B cell (primary cell): ENCODE results near the gene NAPSA. TPM values are rescaled to one million over a fixed set of nuclear protein-coding genes. Genes with fewer than 3 reads are reported as not detected.

Experiments used
- ATAC-seq: fragments of 200-7000 bp; cut with Tn5 transposase; one replicate; pipeline ENCODE4 v1.10.0; 2021; ENCODE audit warnings: low read depth, mild to moderate bottlenecking, moderate number of reproducible peaks, moderate library complexity
- CTCF ChIA-PET: fragments of 350-600 bp; sonication (Branson Sonifier 250); formaldehyde crosslinking; loops from one replicate; lab custom pipeline; 2021; ENCODE audit warnings: antibody characterized with exemption, inconsistent platforms; lab: Charles Lee
- POLR2A ChIA-PET: fragments of 350-600 bp; sonication (Branson Sonifier 250); formaldehyde crosslinking; loops from one replicate; lab custom pipeline; 2021; ENCODE audit warnings: antibody characterized with exemption; lab: Charles Lee
- DNase-seq: peaks from one replicate; pipeline ENCODE4 v3.0.0; 2013
- H2AFZ ChIP-seq: 2 replicates; pipeline ENCODE4 v1.6.1; 2012; ENCODE audit warnings: mild to moderate bottlenecking, low read depth, low read length; ENCODE audit not compliant: insufficient read depth, poor library complexity, severe bottlenecking
- H3K27ac ChIP-seq, 2 donors: 1 replicate in 1 of 2; 2 replicates in 1 of 2; pipeline ENCODE4 v1.5.1; 2012 to 2013; ENCODE audit warnings: low read length in 2 of 2, mild to moderate bottlenecking in 2 of 2, moderate library complexity in 1 of 2
- H3K27me3 ChIP-seq, 4 experiments: fragments of 200-600 bp in 1 of 4; sonication (generic) in 1 of 4; replicated peaks in 1 of 4; 1 replicate in 2 of 4; 2 replicates in 2 of 4; pipeline versions ENCODE4 v1.6.1 to v1.7.0; 2013 to 2016; ENCODE audit warnings: low read length in 3 of 4, mild to moderate bottlenecking in 2 of 4, mixed read lengths in 1 of 4, moderate library complexity in 1 of 4; ENCODE audit not compliant: insufficient read depth in 4 of 4, control insufficient read depth in 3 of 4; ENCODE audit errors: control extremely low read depth in 1 of 4
- H3K36me3 ChIP-seq, 2 experiments: replicated peaks in 1 of 2; 1 replicate in 1 of 2; 2 replicates in 1 of 2; pipeline versions ENCODE4 v1.6.1 to v1.7.1; 2013; ENCODE audit warnings: low read length in 1 of 2; ENCODE audit not compliant: insufficient read depth in 2 of 2, control insufficient read depth in 1 of 2; ENCODE audit errors: control extremely low read depth in 1 of 2, extremely low read depth in 1 of 2
- H3K4me1 ChIP-seq, 2 donors: fragments of 200-600 bp in 1 of 2; sonication (generic) in 1 of 2; 1 replicate in 1 of 2; 2 replicates in 1 of 2; pipeline versions ENCODE4 v1.5.1 to v1.6.1; 2013 to 2017; ENCODE audit warnings: low read length in 2 of 2; ENCODE audit not compliant: control insufficient read depth in 2 of 2, insufficient read depth in 2 of 2
- H3K4me2 ChIP-seq: replicated peaks from 2 replicates; pipeline ENCODE3; 2012; ENCODE audit warnings: mild to moderate bottlenecking, low read depth, low read length; ENCODE audit not compliant: poor library complexity, severe bottlenecking
- H3K4me3 ChIP-seq, 5 experiments: fragments of 200-600 bp in 1 of 5; sonication (generic) in 1 of 5; 1 replicate in 3 of 5; 2 replicates in 2 of 5; pipeline versions ENCODE4 v1.5.1 to v1.7.0; 2011 to 2016; ENCODE audit warnings: low read length in 4 of 5, mild to moderate bottlenecking in 4 of 5, low read depth in 2 of 5, control low read depth in 1 of 5, moderate library complexity in 1 of 5; ENCODE audit not compliant: insufficient read depth in 1 of 5; ENCODE audit errors: control extremely low read depth in 1 of 5, extremely low read depth in 1 of 5
- H3K79me2 ChIP-seq: fragments of 200-600 bp; sonication (generic); one replicate; pipeline ENCODE4 v1.6.0; 2016; ENCODE audit warnings: low read length; ENCODE audit not compliant: control insufficient read depth, insufficient read depth
- H3K9ac ChIP-seq: fragments of 200-600 bp; sonication (generic); 2 replicates; pipeline ENCODE4 v1.6.1; 2017; ENCODE audit warnings: mild to moderate bottlenecking, low read length, moderate library complexity
- H3K9me3 ChIP-seq, 3 donors: one replicate each; pipeline versions ENCODE4 v1.6.1 to v1.7.1; 2013; ENCODE audit warnings: low read length in 2 of 3; ENCODE audit not compliant: control insufficient read depth in 2 of 3, insufficient read depth in 1 of 3; ENCODE audit errors: control extremely low read depth in 1 of 3
- H4K20me1 ChIP-seq: 2 replicates; pipeline ENCODE4 v1.6.0; 2012; ENCODE audit warnings: mild to moderate bottlenecking, low read length; ENCODE audit not compliant: insufficient read depth, control insufficient read depth, poor library complexity, severe bottlenecking
- H3K27ac Mint-ChIP-seq: one replicate; pipeline ENCODE4 v1.8.0; 2021; ENCODE audit warnings: mixed read lengths
- H3K27me3 Mint-ChIP-seq: one replicate; pipeline ENCODE4 v1.8.0; 2021; ENCODE audit warnings: mixed read lengths
- H3K4me1 Mint-ChIP-seq: one replicate; pipeline ENCODE4 v1.8.0; 2021; ENCODE audit warnings: mixed read lengths
- H3K4me3 Mint-ChIP-seq: one replicate; pipeline ENCODE4 v1.8.0; 2021; ENCODE audit warnings: mixed read lengths
- H3K9me3 Mint-ChIP-seq: one replicate; pipeline ENCODE4 v1.8.0; 2022; ENCODE audit warnings: mixed read lengths; ENCODE audit not compliant: insufficient read depth
- EZH2 ChIP-seq: IDR thresholded peaks from 2 replicates; pipeline ENCODE4 v1.6.1; 2012; ENCODE audit warnings: borderline replicate concordance, low read depth, mild to moderate bottlenecking, moderate library complexity, low read length; ENCODE audit not compliant: insufficient read depth, poor library complexity, severe bottlenecking
- WGBS: methylation state at CpG from one replicate; pipeline ENCODE4 v1.1.5; 2013; ENCODE audit warnings: missing lambda C conversion rate; ENCODE audit not compliant: insufficient coverage; 5-methylcytosine and 5-hydroxymethylcytosine counted together
- intact Hi-C: fragments of 100-400 bp; cut with micrococcal nuclease; formaldehyde crosslinking; loops from one replicate; pipeline ENCODE4 v1.10.0; 2022
- polyA plus RNA-seq: library from polyadenylated mRNA; depleted of rRNA; stranded (reverse); fragments of >200 nt; gene quantifications from 2 replicates; pipeline ENCODE4 v1.2.3, GENCODE V29; 2012
- total RNA-seq, 2 donors: library from RNA; stranded (reverse); fragments of 120-200 nt in 1 of 2; gene quantifications; 1 replicate in 1 of 2; 2 replicates in 1 of 2; pipeline versions ENCODE4 v1.2.3 to v1.2.4, GENCODE V29; 2013 to 2022
- TF ChIP-seq, protein P1 (sequence below): fragments of 200-600 bp; IDR thresholded peaks from one replicate; pipeline ENCODE4 v1.8.0; 2022; ENCODE audit warnings: antibody characterized with exemption, mild to moderate bottlenecking

The NAPSA gene
- total and polyA plus RNA-seq, 2 donors (not counting 1 experiment from before 2014, with no cell fraction given), result 4.0 to 4.7 TPM

DNA sequence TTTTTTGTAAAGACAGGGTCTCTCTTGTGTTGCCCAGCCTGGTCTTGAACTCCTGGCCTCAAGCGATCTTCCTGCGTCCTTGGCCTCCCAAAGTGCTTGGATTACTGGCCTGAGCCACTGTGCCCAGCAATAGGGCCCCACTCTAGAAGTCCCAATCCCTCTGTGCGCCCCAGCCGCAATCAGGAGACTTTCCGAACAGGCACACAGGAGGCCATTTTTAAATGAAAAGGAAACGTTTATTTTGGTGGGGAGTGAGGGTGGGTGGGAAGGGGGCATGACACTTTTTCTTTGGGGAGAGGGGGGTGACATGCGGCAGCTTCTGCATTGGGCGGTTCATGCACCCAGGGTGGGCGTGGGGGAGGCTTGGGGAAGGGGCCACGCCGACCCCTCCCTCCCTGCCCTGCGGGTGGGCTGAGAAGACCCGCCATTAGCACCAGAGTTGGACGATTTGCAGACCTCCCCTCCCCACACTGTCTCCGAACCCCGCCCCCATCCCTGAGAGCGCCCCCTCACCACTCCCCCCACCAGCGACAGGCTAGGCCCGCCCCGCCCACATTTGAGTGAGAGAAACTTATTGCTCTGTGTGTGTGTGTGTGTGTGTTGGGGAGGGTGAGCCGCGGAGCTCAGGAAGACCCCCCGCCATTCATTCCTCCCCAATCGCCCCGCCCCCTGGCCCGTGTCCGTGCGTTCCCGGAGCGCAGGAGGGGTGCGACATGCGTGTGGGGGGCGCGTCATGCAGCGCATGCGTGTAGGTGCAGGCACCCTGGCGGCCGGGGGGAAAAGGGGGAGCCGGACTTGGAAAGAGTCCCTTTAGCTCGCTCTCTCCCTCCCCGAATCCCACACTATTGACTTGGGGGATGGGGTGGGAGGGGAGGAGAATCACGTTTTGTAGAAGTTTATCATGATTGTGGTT is 53.5 kb downstream of the NAPSA start:
- 6% methylated on average over 19 of the region's 42 CpGs for WGBS
- no peak for ATAC-seq
- Histone ChIP-seq H3K9me3 (peaks cover 0 to 32% (median 2%) of the 10 kb centered on the region in 3 donors), H3K4me1 (peaks cover 24 to 38% of the 10 kb centered on the region in 2 donors), H3K4me3 (no peak overlapping the region), H3K36me3 (no peaks in the 10 kb centered on the region), H4K20me1 (no peaks in the 10 kb centered on the region), H3K4me2 (peak overlapping the region; percentile 42), H3K27me3 (peaks cover 0 to 66% (median 44%) of the 10 kb centered on the region in 4 experiments), H2AFZ (no peak overlapping the region), H3K79me2 (no peaks in the 10 kb centered on the region), H3K9ac (no peak overlapping the region), H3K27ac (no peak overlapping the region)
- TF ChIP-seq, protein P1, sequence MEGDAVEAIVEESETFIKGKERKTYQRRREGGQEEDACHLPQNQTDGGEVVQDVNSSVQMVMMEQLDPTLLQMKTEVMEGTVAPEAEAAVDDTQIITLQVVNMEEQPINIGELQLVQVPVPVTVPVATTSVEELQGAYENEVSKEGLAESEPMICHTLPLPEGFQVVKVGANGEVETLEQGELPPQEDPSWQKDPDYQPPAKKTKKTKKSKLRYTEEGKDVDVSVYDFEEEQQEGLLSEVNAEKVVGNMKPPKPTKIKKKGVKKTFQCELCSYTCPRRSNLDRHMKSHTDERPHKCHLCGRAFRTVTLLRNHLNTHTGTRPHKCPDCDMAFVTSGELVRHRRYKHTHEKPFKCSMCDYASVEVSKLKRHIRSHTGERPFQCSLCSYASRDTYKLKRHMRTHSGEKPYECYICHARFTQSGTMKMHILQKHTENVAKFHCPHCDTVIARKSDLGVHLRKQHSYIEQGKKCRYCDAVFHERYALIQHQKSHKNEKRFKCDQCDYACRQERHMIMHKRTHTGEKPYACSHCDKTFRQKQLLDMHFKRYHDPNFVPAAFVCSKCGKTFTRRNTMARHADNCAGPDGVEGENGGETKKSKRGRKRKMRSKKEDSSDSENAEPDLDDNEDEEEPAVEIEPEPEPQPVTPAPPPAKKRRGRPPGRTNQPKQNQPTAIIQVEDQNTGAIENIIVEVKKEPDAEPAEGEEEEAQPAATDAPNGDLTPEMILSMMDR, result no peak
- no peak for TF ChIP-seq EZH2
- H3K27me3 Mint-ChIP-seq, result peaks cover 68% of the 10 kb centered on the region
- DNase-seq, result no peak
- H3K4me1 Mint-ChIP-seq, result peaks cover 27% of the 10 kb centered on the region
- H3K27ac Mint-ChIP-seq, result no peak overlapping the region
- intact Hi-C loops, result no loop called here
- ChIA-PET CTCF (interaction anchor here (0.7 kb wide), 1 partner anchor 35 kb away, joined by 3 read pairs; no protein-coding TSS in a partner anchor), POLR2A (interaction anchor here (0.6 kb wide), 2 partner anchors 9 to 1869 kb away, joined by 4 to 6 read pairs; no protein-coding TSS in a partner anchor)
- no peaks in the 10 kb centered on the region for H3K9me3 Mint-ChIP-seq
- H3K4me3 Mint-ChIP-seq, result no peak overlapping the region
